Measurements from ENCODE around the gene MBTPS1.

The MBTPS1 gene

GRCh38 chr16:84116720-84117493 is at the start of gene MBTPS1:
TSS of gene MBTPS1 (minus strand) at chr16:84116942. CDS start at chr16:84101783, 15,159 bp downstream.
- peak; percentile 95 to 97 (median 96) for DNase-seq

- no peak for DNase-seq
Observed at GRCh38 chr16:84165746-84166145, 49.0 kb upstream of the MBTPS1 start.

GRCh38 chr16:84161801-84162200 is 45.1 kb upstream of the MBTPS1 start:
- no peak for DNase-seq

GRCh38 chr16:84161037-84161436 is 44.3 kb upstream of the MBTPS1 start:
- no peak for DNase-seq

- no peak for DNase-seq
Observed at GRCh38 chr16:84159800-84160199, 43.1 kb upstream of the MBTPS1 start.

- peak in 1 of 3 experiments; percentile 23 for DNase-seq
Observed at GRCh38 chr16:84159007-84159406, 42.3 kb upstream of the MBTPS1 start.

GRCh38 chr16:84156342-84156784 is 39.6 kb upstream of the MBTPS1 start:
- no peak for DNase-seq

GRCh38 chr16:84155771-84156170 is 39.0 kb upstream of the MBTPS1 start:
- no peak for DNase-seq

GRCh38 chr16:84155226-84155625 is 38.5 kb upstream of the MBTPS1 start:
- DNase-seq = no peak

- no peak for DNase-seq
Observed at GRCh38 chr16:84153660-84154214, 37.0 kb upstream of the MBTPS1 start.

GRCh38 chr16:84150926-84151325 is 34.2 kb upstream of the MBTPS1 start:
- no peak for DNase-seq

GRCh38 chr16:84144859-84145639 is 28.3 kb upstream of the MBTPS1 start, which contains the start of the genes DNAAF1 and HSDL1:
TSS of gene DNAAF1 (plus strand) at chr16:84145308. CDS start at chr16:84145441, 133 bp downstream.
TSS of gene HSDL1 (minus strand) at chr16:84145177. CDS start at chr16:84131321, 13,856 bp downstream.
- peak; percentile 88 to 92 (median 90) for DNase-seq

- DNase-seq = peak in 2 of 3 experiments; percentile 41 to 66
Observed at GRCh38 chr16:84144209-84144858, 27.6 kb upstream of the MBTPS1 start.

- DNase-seq = peak in 2 of 3 experiments; percentile 40 to 66
Observed at GRCh38 chr16:84143784-84144199, 27.1 kb upstream of the MBTPS1 start.

GRCh38 chr16:84143081-84143480 is 26.3 kb upstream of the MBTPS1 start:
- no peak for DNase-seq

- DNase-seq = no peak
Observed at GRCh38 chr16:84141143-84141670, 24.5 kb upstream of the MBTPS1 start.

- DNase-seq = no peak
Observed at GRCh38 chr16:84139628-84140258, 23.0 kb upstream of the MBTPS1 start.

- DNase-seq = peak; percentile 7 to 74 (median 72)
Observed at GRCh38 chr16:84138824-84139627, 22.3 kb upstream of the MBTPS1 start.

- DNase-seq = no peak
Observed at GRCh38 chr16:84138500-84138823, 21.7 kb upstream of the MBTPS1 start.

GRCh38 chr16:84137769-84138357 is 21.1 kb upstream of the MBTPS1 start:
- DNase-seq = no peak

GRCh38 chr16:84137287-84137686 is 20.5 kb upstream of the MBTPS1 start:
- no peak for DNase-seq

Data from NCI-H1417 (cell line).